GM12891 (cell line): Measurements from ENCODE around the gene DOK4.

ENCODE experiments used
- PAX5 ChIP-seq: IDR thresholded peaks from 2 replicates; pipeline ENCODE4 v1.6.1; 2011; ENCODE audit warnings: low read length, moderate library complexity, mild to moderate bottlenecking; ENCODE audit not compliant: insufficient read depth, severe bottlenecking
- POLR2A ChIP-seq: IDR thresholded peaks from 2 replicates; pipeline ENCODE4 v1.6.1; 2011; ENCODE audit warnings: low read depth, low read length, control low read depth
- POLR2AphosphoS5 ChIP-seq: IDR thresholded peaks from 2 replicates; pipeline ENCODE4 v1.6.1; 2011; ENCODE audit warnings: low read depth, low read length, control low read depth
- POU2F2 ChIP-seq: IDR thresholded peaks from 2 replicates; pipeline ENCODE4 v1.6.1; 2011; ENCODE audit warnings: low read depth, mild to moderate bottlenecking, control low read depth, low read length, moderate library complexity
- SPI1 ChIP-seq: IDR thresholded peaks from 2 replicates; pipeline ENCODE4 v1.6.1; 2011; ENCODE audit warnings: low read depth, low read length, control low read depth
- TAF1 ChIP-seq: IDR thresholded peaks from 2 replicates; pipeline ENCODE4 v1.6.1; 2011; ENCODE audit warnings: low read depth, low read length, control low read depth

- TF ChIP-seq POLR2A: no peak
- TF ChIP-seq PAX5: no peak
- no peak for TF ChIP-seq TAF1
- TF ChIP-seq POLR2AphosphoS5: no peak
- TF ChIP-seq SPI1: no peak
- no peak for TF ChIP-seq POU2F2
Measured at GRCh38 chr16:57508035-57508425, 21.7 kb upstream of the DOK4 start.
